ENCODE data around the gene ATP10A. TPM values are rescaled to one million over a fixed set of nuclear protein-coding genes. Genes with fewer than 3 reads are reported as not detected.
"Not testable (repeated sequence)": the region's sequence is repeated elsewhere in the genome, so short reads cannot be mapped to it uniquely, and the experiment has no call there.

ATP10A gene
- total RNA-seq, 1 donor = 1.3 TPM

DNA sequence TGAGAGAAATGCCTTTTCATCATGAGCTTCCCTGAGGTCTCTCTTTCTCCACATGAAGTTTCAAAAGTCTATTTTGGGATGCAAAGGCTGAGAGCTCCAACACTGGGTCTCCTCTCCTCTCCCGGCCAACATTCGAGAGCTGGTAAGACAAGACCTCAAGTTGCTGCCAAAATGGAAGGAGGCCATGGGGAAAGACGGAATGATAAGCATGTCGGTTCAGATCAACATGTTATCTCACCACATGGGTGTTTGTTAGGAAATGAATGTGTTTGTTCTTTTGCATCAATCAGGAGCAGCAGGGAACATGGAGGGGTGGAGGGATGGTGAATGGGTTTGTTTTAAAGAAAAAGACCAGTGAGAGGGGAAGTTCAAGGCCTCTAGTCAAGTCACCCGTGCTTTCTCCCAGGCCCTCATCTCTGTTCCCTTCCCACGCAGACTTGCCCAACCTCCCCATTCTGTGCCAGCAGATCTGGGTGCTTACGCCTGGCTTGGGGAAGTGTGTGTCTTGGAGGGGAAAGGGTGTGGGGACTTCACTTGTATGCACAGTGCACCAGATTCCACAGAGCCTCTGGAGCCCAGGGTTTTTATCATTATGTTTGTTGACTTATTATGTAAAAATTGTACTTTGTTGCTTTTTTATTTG lies 23.5 kb upstream of the ATP10A start:
- TF ChIP-seq, protein P1, sequence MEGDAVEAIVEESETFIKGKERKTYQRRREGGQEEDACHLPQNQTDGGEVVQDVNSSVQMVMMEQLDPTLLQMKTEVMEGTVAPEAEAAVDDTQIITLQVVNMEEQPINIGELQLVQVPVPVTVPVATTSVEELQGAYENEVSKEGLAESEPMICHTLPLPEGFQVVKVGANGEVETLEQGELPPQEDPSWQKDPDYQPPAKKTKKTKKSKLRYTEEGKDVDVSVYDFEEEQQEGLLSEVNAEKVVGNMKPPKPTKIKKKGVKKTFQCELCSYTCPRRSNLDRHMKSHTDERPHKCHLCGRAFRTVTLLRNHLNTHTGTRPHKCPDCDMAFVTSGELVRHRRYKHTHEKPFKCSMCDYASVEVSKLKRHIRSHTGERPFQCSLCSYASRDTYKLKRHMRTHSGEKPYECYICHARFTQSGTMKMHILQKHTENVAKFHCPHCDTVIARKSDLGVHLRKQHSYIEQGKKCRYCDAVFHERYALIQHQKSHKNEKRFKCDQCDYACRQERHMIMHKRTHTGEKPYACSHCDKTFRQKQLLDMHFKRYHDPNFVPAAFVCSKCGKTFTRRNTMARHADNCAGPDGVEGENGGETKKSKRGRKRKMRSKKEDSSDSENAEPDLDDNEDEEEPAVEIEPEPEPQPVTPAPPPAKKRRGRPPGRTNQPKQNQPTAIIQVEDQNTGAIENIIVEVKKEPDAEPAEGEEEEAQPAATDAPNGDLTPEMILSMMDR (IDR thresholded peaks at IDR 0.05; ENCODE audit: insufficient read depth, low read depth, low read length) = no peak
- DNase-seq (ENCODE audit: low read depth) = no peak
- H3K4me3 ChIP-seq (ENCODE audit: low read depth, low read length) = no peak overlapping the region

DNA sequence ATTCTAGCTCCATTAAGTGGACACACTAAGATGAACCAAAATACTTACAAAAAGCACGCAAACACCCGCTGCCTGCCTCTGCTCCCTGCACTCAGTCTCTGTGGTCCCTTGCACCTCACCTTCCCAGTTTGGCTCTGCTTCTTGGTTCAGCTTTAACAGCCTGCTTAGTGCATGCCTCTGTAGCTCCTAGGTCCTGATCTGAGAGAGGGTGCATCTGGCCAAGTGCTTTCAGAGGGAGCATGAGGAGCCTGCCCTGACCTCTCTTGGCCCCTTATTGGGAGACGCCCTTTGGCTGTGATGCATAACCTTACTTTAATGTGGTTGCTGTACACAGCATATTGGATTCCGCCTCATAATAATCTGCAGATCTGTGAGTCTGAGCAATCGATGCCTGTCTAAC lies 21.2 kb upstream of the ATP10A start:
- DNase-seq (ENCODE audit: low read depth) = no peak
- no peak overlapping the region for H3K4me3 ChIP-seq (ENCODE audit: low read depth, low read length)
- TF ChIP-seq, protein P1 (IDR thresholded peaks at IDR 0.05; ENCODE audit: insufficient read depth, low read depth, low read length) = no peak

DNA sequence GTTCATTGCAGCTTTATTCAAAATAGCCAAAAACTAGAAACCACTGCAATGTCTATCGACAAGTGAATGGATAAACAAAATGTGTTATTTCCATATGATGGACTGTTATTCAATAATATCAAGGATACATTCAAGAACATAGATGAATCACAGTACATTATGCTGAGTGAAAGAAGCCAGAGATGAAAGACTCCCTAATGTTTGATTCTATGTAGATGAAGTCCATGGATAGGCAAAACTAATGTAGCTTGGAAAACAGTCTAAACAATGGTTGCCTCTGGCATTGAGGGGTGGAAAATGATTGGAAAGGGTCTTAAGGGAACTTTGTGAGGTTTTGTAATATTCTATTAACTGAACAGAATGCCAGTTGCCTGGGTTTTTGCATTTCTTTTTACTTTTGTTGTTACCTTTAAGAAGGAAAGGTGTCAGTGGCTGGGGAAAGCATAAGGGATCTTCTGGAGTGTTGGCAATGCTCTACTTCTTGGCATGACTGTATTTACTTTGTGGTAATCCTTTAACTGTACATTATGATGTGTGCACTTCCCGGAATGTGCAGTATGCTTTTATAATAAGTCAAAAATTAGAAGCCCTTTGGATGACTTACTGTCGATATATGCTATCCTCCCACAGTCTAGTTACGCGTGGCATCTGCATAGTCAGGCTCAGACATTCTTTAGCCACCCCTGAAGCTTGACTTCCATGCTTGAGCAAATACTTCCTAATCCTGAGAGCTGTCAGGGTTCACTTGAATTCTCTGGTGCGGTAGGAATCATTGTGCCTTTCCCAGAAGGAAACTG lies 20.5 kb upstream of the ATP10A start:
- TF ChIP-seq, protein P1 (IDR thresholded peaks at IDR 0.05; ENCODE audit: insufficient read depth, low read depth, low read length) = no peak
- DNase-seq (ENCODE audit: low read depth) = peak; percentile 4
- H3K4me3 ChIP-seq (ENCODE audit: low read depth, low read length) = no peak overlapping the region

DNA sequence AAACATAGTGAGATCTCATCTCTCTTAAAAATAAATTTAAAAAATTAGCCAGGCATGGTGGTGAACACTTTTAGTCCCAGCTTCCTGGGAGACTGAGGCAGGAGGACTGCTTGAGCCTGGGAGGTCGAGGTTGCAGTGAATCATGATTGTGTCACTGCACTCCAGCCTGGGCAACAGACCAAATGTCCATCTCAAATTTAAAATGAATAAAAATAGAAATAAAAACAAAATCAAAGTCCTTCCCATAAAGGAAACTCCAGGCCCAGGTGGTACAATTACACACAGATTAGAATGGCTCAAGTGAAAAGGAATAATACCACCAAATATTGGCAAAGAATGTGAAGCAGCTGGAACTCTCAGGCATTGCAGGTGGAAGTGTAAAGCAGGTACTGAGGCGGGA lies 19.3 kb upstream of the ATP10A start:
- no peak overlapping the region for H3K4me3 ChIP-seq (ENCODE audit: low read depth, low read length)
- TF ChIP-seq, protein P1 (IDR thresholded peaks at IDR 0.05; ENCODE audit: insufficient read depth, low read depth, low read length) = no peak
- DNase-seq (ENCODE audit: low read depth) = no peak

DNA sequence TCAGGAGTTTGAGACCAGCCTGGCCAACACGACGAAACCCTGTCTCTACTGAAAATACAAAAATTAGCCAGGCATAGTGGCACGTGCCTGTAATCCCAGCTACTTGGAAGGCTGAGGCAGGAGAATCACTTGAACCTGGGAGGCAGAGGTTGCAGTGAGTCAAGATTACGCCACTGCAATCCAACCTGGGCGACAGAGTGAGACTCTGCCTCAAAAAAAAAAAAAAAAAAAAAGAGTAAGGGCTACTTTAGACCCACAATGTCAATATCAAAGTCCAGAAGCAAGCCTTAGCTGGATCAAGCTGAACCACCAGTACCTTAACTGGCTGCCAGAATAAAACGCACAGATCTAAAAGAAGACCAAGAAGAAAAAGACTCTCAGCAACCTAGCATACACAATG lies 17.8 kb upstream of the ATP10A start:
- not testable (repeated sequence) for DNase-seq (ENCODE audit: low read depth)

DNA sequence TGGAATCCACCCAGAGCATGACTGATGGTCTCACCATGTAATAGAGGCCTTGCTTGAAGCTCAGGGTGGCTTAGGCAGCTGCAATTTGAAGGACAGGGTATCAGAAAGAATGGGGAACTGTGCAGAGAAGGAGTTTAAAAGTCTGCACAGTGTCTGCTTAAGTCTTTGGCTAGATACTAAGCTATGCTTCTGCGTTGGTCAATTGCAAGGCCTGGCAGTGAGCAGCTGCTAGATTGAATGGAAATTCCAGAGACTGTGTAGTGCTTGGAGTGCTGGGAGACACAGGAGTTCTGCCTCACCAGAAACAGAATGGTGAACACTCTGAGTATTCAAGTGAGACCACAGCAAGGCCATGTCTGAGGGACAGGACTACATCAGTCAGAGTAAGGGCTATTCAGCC lies 17.3 kb upstream of the ATP10A start:
- no peak overlapping the region for H3K4me3 ChIP-seq (ENCODE audit: low read depth, low read length)
- TF ChIP-seq, protein P1 (IDR thresholded peaks at IDR 0.05; ENCODE audit: insufficient read depth, low read depth, low read length) = no peak
- no peak for DNase-seq (ENCODE audit: low read depth)

More for the DNA sequence above, 17.8 kb upstream of the ATP10A start:
- not testable (repeated sequence) for H3K4me3 ChIP-seq (ENCODE audit: low read depth, low read length)

DNA sequence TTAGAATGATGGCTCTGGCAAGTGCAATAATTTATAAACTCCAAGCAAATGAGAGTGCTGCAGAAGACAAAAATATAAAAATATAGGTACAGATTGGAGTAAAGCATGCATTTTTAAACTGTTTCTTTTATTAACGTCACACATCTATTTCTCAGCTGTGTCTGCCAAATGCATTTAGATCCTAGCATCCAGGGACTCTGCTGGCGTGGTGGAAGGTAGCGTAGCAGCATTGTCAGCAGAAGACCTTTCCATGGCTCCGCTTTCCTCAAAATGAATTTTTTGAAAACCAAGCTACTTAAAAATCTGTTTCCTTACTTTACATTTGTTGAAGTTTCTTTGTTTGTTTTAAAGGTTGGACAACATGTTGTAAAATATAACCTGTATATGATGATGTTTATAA lies 16.3 kb upstream of the ATP10A start:
- DNase-seq (ENCODE audit: low read depth) = no peak
- no peak overlapping the region for H3K4me3 ChIP-seq (ENCODE audit: low read depth, low read length)
- TF ChIP-seq, protein P1 (IDR thresholded peaks at IDR 0.05; ENCODE audit: insufficient read depth, low read depth, low read length) = no peak

Measured in fibroblast of villous mesenchyme (primary cell).